Dedifferentiated amniotic fluid mesenchymal stem cell (primary cell): ENCODE data around the gene CDK10.
"Not testable (repeated sequence)": the region's sequence is repeated elsewhere in the genome, so short reads cannot be mapped to it uniquely, and the experiment has no call there.

Experiments
- DNase-seq: peaks from one replicate; pipeline ENCODE4 v3.0.0-alpha.2; 2016; ENCODE audit errors: extremely low spot score

Gene CDK10

GRCh38 chr16:89686520-89687091 lies at the start of gene CDK10:
Gene CDK10 (plus strand): TSS chr16:89686689. CDS start chr16:89686711, 22 bp downstream.
- peak; percentile 82 for DNase-seq

- DNase-seq, result no peak
Measured at GRCh38 chr16:89637379-89637778, 49.1 kb upstream of the CDK10 start.

- DNase-seq, result no peak
Measured at GRCh38 chr16:89638455-89638854, 48.0 kb upstream of the CDK10 start.

DNA sequence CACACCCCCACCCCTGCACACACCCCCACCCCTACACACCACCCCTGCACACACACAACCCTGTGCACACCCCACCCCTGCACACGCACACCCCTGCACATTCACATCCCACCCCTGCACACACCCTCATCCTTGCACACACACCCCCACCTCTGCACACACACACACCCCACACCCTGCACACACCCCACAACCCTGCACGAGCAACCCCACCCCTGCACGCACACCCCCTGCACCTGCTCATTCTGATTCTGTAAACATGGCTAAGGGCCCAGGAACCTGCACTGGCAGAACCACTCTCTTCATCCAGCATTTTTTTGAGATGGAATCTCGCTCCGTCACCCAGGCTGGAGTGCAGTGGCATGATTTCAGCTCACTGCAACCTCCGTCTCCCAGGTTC lies 47.1 kb upstream of the CDK10 start:
- DNase-seq, result no peak

DNA sequence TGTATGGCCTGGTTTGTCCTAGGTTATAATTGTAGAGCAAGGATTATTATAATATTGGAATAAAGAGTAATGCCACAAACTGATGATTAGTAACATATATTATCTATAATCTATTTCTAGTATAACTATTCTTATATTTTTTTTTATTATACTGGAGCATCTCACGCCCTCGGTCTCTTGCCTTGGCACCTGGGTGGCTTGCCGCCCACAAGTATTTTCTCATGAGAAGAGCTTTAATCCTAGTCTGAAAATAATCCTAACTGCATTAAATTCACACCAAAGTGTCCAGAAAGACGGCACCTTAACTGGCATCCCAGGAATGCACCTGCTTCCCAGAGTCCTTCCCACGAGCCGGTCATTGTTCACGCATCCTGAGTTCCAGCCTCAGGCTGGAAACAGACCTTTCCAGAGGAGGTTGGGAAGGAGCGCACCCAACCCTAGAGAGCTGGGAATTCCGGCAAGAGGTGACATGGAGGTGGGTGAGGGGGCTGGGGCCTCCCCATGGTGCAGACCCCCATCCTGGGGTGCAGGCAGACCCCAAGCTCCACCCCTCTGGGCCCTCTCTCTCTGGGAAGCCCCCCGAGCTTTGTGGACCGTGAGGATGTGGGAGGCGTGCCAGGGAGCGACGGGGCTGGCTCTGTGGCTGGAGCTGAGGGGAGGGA lies 44.9 kb upstream of the CDK10 start:
- no peak for DNase-seq

DNA sequence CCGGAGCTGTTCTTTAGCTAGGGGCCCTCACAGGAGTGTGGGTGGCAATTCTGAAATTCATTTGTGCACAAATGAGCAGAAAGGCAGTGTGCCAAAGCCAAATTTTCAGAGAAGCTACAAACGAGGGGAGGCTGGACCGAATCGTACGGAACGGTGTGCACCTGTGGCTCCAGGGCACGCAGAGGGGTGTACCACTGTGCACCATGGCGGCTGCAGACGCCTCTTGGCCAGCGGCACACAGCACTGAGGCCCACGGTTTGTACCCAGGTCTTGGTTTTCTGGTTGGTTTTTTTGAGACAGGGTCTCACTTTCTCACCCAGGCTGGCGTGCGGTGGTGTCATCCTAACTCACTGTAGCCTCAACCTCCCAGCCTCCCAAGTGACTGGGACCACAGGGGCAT lies 43.9 kb upstream of the CDK10 start:
- DNase-seq, result no peak

DNA sequence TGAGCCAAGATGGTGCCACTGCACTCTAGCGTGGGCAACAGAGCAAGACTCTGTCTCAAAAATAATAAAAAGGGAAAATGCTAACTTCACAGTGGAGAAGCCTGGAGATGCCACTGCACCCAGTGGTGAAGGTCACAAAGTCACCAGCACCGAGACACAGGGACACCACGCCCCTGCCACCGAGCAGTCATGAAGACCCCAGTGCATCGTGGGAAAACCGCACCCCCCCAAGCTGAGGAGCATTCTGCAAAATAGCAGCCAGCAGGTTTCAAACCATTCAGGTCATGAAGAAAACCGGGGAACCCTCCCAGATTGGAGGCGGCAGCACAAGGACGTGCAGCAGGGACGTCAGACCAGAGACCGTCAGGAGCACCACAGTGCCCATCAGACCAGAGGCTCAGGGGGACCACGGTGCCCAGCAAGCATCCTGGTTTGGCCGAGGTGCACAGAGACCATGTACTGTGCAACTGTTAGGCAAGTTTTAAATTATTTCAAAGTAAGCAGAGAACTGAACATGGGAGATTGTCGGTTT lies 42.7 kb upstream of the CDK10 start:
- DNase-seq, result no peak

DNA sequence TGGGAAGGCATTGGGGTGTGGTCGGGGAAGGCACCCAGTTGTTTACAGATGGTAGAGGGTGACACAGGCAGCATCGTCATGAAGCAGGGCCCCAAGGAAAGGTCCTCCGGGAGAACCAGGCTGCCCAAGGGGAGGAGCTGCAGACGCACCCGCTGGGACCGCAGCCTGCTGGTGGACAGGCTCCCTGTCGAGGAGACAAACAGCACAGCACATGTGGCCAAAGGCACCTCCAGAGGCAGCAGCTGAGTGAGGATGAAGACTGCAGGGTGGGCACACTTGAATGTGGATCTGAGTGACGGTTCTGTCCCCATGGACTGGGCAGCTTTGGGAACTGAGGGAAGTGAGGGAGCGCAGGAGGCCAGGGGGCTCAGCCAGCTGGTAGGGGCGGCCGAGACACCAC lies 41.4 kb upstream of the CDK10 start:
- DNase-seq, result no peak

DNA sequence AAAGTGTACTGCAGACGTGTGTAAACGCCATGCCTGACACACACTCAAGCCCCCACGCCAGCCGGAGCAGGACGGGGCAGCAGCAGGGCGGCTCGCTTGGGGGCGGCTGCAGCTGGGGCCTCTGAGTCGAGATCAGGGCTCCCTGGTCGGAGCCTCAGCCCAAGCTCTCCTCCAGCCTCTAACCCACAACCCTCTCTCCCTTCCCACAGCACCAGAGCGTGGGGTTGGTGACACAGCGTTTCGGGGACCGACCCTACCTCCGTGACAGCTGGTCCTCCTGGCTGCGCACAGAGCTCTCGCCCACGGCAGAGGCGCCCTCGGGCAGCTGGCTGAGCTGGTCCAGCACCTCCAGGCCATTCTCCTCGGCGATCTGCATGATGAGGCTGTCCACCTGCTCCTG lies 40.2 kb upstream of the CDK10 start:
- no peak for DNase-seq

DNA sequence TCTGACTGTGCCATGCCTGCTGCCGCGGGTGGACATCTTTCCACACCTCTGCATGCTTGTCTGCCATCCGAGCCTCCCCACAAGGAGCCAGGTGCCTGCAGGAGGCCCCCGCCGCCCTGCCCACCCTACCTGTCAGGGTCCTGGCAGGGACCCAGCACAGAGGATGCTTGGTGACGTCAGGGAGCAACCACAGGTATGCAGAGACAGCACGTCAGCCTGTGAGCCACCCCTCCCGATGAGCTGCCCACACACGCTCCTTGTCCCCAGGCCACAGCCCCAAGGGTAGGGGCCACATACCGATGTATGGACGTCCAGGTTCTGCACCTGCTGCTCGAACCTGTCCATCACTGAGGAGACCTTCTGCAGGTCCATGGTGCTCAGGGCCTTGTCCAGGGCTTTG lies 39.6 kb upstream of the CDK10 start:
- no peak for DNase-seq

GRCh38 chr16:89651584-89651983 lies 34.9 kb upstream of the CDK10 start:
- no peak for DNase-seq

DNA sequence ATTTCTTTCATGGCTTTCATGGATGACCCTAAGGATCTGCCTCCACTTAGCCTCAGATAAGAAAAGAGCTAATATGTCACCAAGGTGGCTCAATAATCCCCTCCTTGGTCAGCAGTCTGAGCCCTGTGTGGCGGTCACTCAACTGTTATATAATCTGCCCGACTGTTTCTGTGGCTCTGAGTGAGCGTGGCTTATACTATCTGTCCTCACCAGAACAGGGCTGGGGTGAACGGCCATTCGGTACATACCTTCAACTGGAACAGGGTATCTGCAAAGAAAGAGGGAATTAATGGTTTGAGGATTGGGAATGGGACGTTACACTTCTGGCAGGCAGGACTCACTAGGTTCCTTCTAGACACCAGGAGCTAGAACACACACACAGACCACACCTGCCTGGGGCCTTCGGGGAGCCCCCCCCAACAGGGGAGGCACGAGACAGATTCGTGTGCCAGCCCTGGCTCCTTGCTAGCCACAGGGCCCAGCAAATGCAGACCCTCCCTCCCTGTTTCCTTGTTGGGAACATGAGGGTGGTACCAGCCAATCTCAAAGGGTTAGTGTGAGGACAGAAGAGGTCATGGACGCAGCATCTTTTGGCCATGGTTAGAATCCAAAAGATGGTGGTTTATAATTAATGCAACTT lies 32.7 kb upstream of the CDK10 start:
- DNase-seq, result no peak

GRCh38 chr16:89655062-89655643 lies 31.3 kb upstream of the CDK10 start:
- DNase-seq, result no peak

DNA sequence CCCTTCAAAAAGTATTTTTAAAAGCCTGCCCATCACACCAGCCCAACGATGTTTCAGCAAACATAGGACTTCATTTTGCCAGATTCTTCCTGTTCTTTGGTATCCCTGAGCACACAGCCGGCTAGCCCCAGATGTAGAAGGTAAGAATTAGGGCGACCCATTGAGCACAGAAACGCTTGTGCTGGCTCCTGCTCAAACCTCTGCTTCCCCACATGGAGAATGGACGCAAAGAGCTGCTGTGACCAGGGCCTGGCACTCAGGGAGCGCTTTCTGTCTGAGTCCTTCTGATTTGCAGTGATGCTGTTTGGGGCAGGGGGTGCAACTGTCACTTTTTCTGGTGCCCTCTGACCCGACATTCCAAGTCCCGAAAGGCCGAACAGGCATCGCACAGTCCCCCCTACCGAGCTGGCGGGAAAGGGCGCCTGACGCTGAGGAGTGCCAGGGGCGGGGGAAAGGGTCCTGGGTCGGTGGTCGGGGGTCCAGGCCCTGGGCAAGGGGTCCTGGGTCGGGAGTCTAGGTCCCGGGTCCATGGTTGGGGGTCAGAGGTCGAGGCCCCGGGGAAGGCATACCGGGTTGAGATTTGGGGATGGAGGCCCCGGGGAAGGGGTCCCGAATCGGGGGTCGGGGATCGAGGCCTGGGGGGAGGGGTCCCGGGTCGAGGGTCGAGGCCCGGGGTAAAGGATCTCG lies 29.9 kb upstream of the CDK10 start:
- DNase-seq, result no peak

- peak; percentile 67 for DNase-seq
Measured at GRCh38 chr16:89657442-89658220, 28.9 kb upstream of the CDK10 start, which contains the start of the genes CHMP1A and SPATA33. Gene CHMP1A (minus strand): TSS chr16:89657708. CDS start chr16:89657588, 120 bp downstream. Gene SPATA33 (plus strand): TSS chr16:89657836. CDS start chr16:89657912, 76 bp downstream.

GRCh38 chr16:89658221-89658879 lies 28.1 kb upstream of the CDK10 start:
- no peak for DNase-seq

- no peak for DNase-seq
Measured at GRCh38 chr16:89660146-89660545, 26.3 kb upstream of the CDK10 start.

GRCh38 chr16:89661215-89661614 lies 25.3 kb upstream of the CDK10 start:
- no peak for DNase-seq

DNA sequence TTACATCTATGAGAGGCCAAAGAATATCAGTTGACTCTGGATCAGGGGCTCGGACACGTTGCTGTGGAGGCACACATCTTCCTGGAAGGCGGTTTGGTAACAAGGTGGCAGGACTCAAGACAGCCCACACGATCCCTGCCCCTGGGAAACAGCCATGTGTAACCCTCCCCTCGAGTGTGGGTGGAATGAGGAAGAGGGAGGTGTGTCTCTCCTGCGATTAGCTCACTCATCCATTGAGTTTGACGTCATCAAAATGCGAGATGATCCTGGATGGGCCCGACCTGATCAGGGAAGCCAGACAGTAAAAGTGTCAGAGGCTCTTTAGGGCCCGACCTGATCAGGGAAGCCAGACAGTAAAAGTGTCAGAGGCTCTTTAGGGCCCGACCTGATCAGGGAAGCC lies 22.3 kb upstream of the CDK10 start:
- DNase-seq, result not testable (repeated sequence)

DNA sequence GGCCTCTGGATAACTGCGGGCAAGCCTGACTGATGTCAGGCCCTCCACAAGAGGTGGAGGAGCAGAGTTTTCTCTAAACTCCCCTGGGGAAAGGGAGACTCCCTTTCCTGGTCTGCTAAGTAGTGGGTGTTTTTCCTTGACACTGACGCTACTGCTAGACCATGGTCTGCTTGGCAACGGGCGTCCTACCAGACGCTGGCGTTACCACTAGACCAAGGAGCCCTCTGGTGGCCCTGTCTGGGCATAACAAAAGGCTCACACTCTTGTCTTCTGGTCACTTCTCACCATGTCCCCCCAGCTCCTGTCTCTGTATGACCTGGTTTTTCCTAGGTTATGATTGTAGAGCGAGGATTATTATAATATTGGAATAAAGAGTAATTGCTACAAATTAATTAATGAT lies 19.5 kb upstream of the CDK10 start:
- not testable (repeated sequence) for DNase-seq

GRCh38 chr16:89667633-89668032 lies 18.9 kb upstream of the CDK10 start:
- DNase-seq, result no peak
